HG03354 (cell line): ENCODE results near the gene SREBF1.
A peak's percentile ranks its signal among the peaks of the same experiment; 100 is the strongest.

Source experiments
- ATAC-seq: cut with Tn5 transposase; IDR thresholded peaks from one replicate; pipeline ENCODE4 v1.9.1; 2021; ENCODE audit warnings: mild to moderate bottlenecking; ENCODE audit not compliant: unreplicated experiment, poor library complexity, severe bottlenecking

The SREBF1 gene

DNA sequence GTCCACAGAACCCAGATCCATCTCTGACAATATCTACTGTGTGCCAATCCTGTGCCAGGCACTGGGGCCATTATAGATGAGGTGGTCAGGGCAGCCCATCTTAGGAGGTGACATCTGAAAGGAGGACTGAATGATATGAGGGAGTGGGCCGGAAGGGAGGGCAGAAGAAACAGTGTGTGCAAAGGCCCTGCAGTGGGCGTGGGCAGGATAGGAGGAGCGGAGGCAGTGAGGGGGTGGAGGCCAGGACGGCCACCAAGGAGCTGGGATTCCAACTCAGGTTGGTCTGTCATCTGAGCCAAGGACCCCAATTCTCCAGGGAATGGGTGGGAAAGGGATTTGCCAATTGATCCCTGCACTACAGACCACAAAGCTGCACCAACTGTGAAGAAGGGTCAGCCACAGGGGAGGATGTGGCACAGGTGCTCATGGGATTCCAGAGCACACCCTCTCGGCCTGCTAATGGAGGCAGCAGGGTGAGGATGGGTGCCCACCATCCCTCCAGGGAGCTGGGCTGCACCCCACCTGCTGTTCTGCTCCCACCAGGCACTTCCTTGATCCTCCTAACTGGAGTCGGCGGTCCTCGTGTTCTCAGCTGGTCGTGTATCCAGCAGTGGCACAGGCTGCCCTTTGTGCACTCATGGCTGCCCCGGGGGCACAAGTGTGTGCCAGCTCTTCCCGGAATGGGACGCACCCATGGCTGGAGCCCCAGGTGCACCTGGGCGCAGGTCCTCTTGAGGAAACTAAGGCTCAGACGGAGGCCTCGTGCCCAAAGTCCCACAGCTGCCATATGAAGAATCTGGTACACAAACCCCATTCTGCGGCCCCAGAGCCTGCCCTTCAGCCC is 9.6 kb downstream of the SREBF1 start:
- ATAC-seq = no peak

DNA sequence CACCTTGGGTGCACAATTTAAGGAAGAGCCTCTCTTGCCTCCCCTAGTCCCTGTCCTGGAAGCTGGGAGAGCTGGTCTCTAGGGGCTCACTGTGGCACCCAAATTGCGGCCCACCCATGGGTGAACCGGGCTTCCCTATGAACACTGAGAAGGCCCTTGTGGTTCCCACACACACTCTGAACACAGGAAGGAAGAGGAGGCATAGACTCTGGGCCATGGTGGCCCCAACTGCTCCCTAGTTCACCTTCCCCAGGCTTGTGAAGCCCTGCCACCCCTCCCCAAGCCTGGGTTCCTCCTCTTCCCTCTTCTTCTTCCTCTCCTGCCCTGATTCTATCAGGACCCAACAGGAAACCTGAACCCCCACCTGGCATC is 10.5 kb downstream of the SREBF1 start:
- ATAC-seq = no peak

DNA sequence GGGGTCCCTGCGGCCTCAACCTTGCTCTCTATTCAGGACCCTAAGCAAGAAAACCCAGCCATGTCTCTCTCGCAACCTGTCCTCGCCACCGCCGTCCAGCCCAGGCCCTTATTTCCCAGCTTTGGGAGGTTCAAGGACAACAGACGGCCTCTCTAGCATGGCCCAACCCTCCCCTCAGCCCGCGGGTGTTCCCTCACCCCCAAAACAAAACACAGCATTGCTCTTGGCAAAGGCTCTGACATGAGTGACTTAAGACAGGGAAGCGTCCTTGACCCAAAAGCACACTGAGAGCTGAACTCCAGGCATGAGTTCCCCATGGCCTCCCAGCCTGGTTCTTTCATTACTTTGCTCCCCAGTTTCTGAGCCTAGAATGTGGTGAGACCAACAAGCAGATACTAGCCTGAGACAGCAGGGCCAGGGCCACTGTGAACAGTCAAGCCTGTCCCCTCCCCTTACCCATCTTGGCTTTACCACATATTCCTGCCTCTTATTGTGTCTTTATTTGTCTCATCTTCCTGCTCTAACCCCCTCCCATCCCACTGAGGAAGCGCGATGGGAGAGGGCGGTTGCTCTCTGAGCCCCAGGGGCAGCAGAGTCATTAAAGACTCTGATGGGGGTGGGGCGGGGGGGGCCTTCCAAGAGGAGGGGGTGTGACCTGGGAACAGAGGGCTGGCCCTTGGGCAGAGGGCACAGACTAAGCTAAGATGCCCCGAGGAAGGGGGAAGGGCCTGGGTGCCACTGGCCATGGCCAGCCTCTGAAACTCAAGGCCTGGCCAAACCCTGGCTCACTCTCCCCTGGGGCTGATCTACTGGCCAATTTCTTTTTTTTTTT is 11.8 kb downstream of the SREBF1 start:
- ATAC-seq = no peak

DNA sequence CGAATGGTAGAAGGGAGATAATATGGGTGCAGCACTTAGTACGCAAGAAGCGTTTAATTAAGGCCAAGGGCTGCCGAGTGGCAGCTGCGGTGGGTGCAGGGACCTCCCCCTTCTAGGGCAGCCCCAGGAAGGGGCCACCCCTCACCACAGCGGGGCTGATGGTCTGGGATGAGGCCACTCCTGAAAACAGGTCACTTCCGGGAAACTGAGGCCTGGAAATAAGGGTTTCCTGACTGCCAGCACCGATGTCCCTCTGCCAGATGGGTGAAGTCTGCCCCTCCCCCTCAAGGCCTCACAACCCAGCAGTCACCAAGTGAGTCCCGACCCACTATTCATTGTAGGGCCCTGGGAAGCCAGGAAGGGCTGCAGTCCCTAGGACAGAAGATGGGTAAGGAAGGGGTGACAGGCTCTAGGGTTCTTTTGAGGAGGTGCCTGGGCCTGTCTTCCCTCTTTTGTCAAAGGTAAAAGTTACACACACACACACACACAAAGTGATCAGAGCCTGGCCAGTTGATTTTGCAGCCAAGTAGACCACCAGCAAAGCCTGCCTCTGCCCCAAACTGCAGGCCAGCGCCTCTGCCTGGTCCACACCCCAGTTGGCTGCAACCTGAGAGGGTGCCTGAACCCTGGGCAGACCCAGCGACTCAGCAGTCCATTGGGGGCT is 12.5 kb downstream of the SREBF1 start:
- ATAC-seq = peak; percentile 20

DNA sequence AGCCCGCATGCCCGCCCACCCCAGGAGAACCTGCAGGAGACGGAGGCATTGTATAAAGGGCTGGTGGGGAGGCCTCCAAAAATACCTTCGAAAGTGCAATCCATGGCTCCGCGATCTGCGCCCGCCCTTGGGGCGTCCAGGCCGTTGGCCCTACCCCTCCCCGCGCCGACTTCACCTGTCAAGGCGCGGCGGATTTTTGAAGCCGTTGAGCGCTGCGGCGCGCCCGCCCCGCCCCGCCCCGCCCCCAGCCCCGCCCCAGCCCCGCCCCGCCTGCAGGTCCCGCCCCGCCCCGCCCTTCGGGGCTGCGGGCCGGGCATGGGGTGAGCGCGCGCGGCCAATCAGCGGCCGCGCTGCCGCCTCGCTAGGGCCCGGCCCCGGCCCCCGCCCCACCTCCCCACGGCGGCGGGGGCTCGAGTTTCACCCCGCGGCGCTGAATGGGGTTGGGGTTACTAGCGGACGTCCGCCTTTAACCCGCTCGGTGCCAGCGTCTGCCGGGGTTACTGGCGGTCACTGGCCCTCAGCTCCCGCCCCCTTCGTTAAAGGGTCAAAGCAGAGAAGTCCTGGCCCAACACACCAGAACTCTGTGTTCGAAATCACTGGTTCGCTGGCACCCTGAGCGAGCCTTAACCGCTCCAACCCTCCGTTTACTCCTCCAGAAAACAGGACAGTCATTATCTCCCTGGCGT is 13.2 kb downstream of the SREBF1 start:
- peak; percentile 84 for ATAC-seq

DNA sequence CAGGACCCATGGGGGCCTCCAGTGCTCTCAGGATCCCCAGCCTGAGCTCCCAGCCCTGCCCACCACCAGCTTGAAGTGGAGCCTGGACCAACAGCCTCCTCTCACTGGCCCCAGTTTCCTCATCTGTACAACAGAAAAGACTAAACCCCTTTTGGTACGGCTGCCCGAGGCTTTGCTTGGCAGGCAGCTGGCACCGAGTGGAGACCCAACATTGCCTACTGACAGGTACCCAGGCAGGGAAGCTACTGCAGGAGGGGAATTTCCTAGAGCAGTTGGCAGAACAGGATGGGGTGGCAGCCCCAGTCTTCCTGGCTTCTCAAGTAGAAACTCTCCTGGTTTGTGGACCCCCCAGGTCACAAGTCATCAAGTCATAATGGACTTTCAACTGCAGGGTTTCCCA is 14.2 kb downstream of the SREBF1 start:
- no peak for ATAC-seq

DNA sequence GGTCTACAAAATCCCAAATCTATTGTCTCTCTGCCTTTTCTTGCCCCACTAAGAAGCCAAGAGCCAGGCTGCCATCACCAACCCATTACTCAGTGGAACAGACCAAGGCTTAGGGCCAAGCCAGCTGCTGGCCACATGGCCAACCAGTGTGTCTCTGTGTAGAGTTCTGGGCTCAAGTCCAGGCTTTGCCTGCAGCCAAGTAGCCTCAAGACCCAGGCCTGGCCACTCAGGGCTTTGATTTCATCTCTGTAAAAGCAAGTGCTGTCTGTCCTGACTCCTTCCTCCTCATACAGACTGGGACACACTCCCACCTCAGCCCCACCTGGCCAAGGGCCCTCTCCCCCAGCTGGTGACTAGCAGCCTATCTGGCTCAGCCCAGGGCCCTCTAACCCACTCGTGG is 14.6 kb downstream of the SREBF1 start:
- no peak for ATAC-seq

DNA sequence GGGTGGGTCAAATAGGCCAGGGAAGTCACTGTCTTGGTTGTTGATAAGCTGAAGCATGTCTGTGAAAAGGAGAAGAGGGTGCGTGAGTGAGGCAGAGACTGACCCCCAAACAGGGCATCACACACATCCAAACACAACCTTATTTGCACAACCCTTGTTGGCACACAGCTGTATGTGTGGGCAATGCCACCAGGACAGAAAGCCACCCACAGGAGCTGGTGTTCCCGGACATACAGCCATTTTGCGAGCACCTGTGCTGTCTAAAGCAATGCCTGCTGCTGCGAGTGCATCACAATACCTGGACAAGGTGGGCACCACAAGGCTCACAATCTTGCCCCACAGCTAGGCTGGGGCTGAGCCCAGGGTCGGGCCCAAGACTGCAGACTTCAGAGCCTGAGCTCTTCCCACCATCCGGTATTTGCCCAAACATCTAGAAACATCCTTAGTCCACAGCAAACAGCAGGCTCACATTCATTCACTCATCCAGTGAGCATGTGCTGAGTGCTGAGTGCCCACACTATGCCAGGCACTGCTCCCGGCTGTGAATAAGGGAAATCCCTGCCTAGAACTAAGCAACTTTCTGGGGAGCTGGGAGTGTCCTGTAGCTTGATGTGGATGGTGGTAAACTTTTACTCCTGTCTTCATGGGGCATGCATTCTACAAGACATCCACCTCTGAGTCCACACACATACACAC is 16.2 kb downstream of the SREBF1 start:
- ATAC-seq = no peak

DNA sequence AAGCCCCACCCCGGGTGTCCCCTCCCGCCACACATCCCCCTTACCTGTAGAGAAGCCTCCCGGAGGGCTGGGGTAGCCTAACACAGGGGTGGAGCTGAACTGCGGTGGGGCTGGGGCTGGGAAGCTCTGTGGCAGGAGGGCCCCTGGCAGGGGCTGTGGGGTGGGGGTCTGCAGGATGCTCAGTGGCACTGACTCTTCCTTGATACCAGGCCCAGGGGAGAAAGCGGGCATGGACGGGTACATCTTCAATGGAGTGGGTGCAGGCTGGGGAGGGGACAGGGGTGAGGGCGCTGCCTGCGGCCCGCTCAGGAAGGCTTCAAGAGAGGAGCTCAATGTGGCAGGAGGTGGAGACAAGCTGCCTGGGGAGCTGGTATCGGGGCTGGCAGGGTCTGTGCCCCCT is 16.7 kb downstream of the SREBF1 start:
- no peak for ATAC-seq

DNA sequence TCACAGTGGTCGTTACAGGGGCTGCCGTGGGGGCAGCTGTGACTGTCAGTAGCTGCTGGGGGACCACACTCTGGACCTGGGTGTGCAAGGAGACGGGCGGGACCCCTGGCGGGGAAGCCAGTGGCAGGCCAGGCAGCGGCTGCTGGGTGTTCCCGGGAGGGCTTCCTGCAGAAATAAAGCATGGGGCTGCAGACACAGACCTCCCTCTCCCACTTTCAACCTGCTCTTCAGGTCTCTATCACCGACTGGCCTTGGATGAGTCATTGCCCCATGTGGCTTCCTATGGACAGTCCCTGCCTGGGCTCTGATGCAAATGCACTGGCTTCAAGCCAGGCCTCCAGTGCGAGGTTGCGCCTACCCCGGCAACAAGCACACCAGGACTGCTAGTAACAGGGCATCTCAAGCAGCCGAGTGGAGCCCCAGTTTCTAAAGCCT is 17.2 kb downstream of the SREBF1 start:
- ATAC-seq = no peak

DNA sequence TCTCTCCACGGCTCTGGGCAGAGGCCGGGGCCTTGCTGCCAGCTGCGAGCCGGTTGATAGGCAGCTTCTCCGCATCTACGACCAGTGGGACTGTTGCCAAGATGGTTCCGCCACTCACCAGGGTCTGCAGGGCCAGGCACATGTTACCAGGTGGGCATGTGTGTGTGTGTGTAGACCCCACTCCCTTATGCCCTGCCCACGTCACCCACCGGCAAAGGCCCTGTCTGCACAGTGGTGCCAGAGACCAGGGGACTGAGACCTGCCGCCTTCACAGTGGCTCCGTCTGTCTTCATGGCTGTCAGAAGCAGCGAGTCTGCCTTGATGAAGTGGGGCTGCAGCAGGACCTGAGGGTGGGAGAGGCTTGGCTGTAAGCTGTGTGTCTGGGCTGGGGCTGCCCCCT is 17.7 kb downstream of the SREBF1 start:
- ATAC-seq = no peak

DNA sequence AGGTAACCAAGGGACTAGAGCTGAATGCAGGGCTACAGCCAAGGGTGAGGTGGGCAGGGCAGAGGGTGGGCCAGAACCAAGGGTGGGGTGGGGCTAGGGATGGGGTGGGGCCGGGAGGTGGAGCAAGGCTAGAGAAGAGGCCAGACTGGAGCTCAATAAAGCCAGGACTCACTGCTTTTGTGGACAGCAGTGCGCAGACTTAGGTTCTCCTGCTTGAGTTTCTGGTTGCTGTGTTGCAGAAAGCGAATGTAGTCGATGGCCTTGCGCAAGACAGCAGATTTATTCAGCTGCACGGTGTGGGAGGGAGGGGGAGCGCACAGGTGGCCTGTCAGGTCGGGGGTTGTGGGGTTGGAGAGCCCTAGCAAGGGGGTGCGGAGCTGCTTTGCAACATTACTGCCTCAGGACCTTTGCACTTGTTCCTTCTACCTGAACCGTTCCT is 18.7 kb downstream of the SREBF1 start:
- ATAC-seq = no peak

DNA sequence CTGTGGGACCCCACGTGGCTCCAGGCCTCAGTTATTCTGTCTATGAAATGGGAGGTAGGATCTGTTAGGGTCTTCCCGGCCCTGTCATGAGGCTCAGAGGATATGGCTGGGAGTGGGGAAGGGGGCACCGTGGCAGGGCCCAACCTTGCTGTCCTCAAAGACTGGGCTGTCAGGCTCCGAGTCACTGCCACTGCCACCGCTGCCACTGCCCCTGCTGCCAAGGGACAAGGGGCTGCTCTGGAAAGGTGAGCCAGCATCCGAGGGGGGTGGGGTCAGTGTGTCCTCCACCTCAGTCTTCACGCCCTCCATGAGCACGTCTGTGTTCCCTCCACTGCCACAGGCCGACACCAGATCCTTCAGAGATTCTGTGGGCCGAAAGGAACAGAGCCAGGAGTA is 19.2 kb downstream of the SREBF1 start:
- ATAC-seq = no peak

DNA sequence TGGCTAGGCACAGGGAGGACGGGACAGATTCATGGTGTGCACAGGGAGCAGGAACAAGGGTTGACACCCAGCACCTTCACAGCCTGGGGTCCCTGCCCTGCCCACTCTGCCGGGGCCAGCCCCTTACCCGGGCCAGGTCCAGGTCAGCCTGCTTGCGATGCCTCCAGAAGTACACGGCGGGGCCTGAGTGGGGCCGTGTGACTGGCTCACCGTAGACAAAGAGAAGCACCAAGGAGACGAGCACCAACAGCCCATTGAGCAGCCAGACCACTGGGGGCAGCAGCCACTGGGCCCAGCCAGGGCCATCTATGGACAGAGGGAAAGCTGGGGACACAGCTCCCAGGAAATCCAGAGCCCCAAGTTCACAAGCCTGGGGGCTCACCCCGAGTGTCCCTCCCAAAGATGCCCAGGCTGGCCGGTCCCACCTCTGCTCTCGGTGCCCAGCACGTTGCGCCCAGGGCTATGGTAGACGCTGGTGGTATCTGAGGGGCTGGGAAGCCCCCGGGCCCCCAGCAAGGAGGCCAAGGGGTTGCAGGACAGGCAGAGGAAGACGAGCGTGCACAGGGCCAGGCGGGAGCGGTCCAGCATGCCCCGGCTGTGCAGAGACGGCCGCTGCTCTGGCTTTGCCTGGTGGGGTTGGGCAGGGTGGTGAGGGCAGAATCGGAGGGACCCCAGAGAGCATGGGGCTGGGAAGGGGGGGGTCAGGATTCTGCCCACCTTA is 19.8 kb downstream of the SREBF1 start:
- ATAC-seq = no peak

DNA sequence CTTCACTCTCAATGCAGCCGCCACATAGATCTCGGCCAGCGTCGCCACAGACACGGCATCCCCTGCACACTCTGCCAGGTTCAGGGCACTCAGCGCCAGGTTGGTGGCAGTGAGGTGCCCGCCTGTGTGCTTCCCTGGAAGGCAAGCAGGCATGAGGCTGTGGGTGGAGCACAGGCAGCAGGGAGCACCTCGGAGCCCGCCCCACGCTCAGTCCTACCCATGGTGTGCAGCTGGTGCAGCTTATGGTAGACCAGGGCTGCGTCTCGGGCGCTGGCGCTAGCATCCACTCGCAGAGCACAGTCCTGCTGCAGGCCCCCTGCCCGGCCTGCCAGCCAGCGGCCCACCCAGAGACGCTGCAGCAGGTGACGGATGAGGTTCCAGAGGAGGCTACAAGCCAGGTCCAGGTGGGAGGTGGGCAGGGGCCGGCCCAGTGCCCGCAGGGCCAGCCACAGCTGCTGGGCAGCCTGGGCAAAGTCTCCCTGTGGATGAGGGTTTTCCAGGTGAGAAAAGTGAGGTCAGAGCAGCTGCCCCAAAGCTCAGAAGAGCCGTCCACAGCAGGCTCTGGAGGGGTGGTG is 20.5 kb downstream of the SREBF1 start:
- no peak for ATAC-seq

DNA sequence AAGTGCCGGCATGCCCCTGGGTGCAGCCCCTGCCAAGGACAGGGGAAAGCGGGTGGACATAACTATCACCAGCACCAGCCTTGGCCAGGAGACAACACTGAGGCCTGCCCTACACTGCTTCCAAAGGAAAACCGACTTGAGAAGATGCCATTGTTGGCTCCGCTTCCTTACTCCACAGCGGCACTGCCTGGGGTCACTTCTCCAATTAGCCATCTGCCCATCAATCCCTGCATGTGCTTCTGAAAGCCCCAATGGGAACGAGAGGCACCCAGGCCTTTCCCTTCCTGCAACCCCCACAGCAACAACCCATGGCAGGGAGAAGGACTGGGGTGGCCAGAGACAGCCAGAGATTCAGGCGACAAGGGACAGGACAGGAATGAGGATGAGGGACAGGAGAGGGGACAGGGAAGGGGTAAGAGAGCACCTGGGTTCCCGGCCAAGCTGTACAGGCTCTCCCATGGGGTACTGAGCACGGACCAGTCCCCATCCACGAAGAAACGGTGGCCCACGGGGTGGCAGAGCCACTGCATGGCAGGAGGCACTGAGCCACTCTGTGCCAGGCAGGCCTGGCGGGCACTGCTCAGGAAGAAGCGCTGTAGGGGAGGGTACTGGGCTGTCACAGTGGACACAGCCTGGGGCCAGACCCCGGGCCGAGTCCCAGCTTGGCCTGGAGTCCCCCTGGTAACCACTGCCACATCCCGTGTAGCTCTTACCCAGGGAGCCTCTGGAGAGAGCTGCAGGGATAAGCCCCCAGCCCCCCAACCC is 21.2 kb downstream of the SREBF1 start:
- ATAC-seq = no peak

DNA sequence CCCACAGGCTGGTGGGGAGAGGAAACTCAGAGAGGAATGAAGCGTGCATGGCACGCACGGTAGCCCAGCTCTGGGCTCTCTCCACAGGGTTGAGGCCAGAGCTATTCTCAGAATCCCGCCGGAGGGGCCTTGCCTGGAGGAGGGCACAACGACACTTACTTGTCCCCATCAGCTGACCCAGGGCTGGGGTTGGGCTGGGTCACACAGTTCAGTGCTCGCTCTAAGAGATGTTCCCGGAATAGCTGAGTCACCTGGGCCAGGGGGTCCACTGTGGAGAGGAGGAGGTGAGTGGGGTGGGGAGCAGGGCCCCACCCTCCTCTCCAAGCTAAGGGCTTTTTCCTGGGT is 21.8 kb downstream of the SREBF1 start:
- ATAC-seq = no peak
